ENCODE data around the gene TMEM184B. TPM values are rescaled to one million over a fixed set of nuclear protein-coding genes. Genes with fewer than 3 reads are reported as not detected.

Gene TMEM184B
- total RNA-seq, 1 donor from 2014 or later = 26.5 TPM

DNA sequence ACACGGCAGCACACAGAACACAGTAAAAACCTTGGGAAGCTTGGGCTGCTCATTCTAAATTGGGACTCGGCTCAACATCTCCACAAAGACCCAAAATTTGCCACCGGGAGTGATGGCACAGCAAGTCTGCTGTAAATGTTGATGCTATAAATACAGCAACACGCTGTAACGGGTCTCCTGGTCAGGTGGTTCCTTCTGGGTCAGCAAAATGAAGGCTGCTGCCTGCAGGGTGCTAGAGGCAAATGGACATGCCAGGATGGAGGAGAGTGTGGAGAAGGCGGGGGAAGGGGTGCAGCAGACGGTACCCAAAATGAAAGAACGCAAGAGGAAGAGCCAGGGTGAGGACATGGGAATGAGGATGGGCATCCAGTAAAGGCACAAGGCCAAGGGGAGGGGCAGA lies 40.6 kb downstream of the TMEM184B start:
- Histone ChIP-seq H3K36me3 (no peaks in the 10 kb centered on the region), H3K27ac (no peak overlapping the region), H3K4me3 (no peak overlapping the region), H3K9me3 (ENCODE audit: low read depth) (no peaks in the 10 kb centered on the region), H3K4me2 (no peak overlapping the region), H4K20me1 (ENCODE audit: low read depth) (peaks cover 3% of the 10 kb centered on the region), H3K27me3 (no peaks in the 10 kb centered on the region), H3F3A (ENCODE audit: low read depth) (no peaks in the 10 kb centered on the region), H3K9ac (no peak overlapping the region), H2AFZ (replicated peaks) (no peak overlapping the region), H3K4me1 (peaks cover 10% of the 10 kb centered on the region), H3K79me2 (ENCODE audit: low read depth) (no peaks in the 10 kb centered on the region)
- DNase-seq (ENCODE audit: low spot score) = no peak
- Mint-ChIP-seq H3K9me3 (no peaks in the 10 kb centered on the region), H3K27ac (no peak overlapping the region), H3K36me3 (peaks cover 30% of the 10 kb centered on the region), H3K27me3 (ENCODE audit: insufficient read depth, low read depth) (no peaks in the 10 kb centered on the region), H3K4me3 (no peak overlapping the region), H3K4me1 (peaks cover 7% of the 10 kb centered on the region)
- TF ChIP-seq EZH2 (IDR thresholded peaks at IDR 0.05) (no peak), CTCF (IDR thresholded peaks at IDR 0.05) (no peak), EZH2phosphoT487 (IDR thresholded peaks at IDR 0.05) (no peak)

DNA sequence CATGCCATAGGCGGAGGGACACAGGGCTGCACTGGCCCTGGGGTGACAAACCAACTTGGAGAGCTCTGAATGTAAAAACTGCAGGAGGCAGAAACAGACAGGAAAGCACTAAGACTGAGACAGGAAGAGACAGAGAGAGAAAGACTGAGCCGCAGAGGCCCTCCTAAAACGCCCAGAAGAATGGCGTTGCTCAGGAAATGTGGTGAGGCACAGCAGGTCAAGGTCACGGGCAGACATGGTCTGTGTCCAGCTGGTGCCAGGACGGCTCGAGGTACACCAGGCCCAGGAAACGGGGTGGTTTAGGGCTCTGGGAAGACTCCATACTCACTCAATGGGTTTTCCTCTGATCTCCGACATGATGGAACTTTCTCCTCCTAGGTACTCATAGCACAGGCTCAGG lies 41.9 kb downstream of the TMEM184B start:
- Histone ChIP-seq H3K4me2 (no peak overlapping the region), H3K4me3 (no peak overlapping the region), H3K36me3 (no peaks in the 10 kb centered on the region), H2AFZ (replicated peaks) (no peak overlapping the region), H3K27me3 (no peaks in the 10 kb centered on the region), H3K9ac (no peak overlapping the region), H3K79me2 (ENCODE audit: low read depth) (no peaks in the 10 kb centered on the region), H4K20me1 (ENCODE audit: low read depth) (peaks cover 3% of the 10 kb centered on the region), H3K9me3 (ENCODE audit: low read depth) (no peaks in the 10 kb centered on the region), H3F3A (ENCODE audit: low read depth) (no peaks in the 10 kb centered on the region), H3K27ac (no peak overlapping the region), H3K4me1 (peaks cover 10% of the 10 kb centered on the region)
- TF ChIP-seq EZH2 (IDR thresholded peaks at IDR 0.05) (no peak), EZH2phosphoT487 (IDR thresholded peaks at IDR 0.05) (no peak), CTCF (IDR thresholded peaks at IDR 0.05) (no peak)
- H3K36me3 Mint-ChIP-seq = peaks cover 26% of the 10 kb centered on the region
- peak overlapping the region; percentile 35 for H3K27ac Mint-ChIP-seq
- DNase-seq (ENCODE audit: low spot score) = no peak
- H3K27me3 Mint-ChIP-seq (ENCODE audit: insufficient read depth, low read depth) = no peaks in the 10 kb centered on the region
- H3K4me1 Mint-ChIP-seq = peaks cover 7% of the 10 kb centered on the region
- H3K4me3 Mint-ChIP-seq = no peak overlapping the region
- H3K9me3 Mint-ChIP-seq = no peaks in the 10 kb centered on the region

DNA sequence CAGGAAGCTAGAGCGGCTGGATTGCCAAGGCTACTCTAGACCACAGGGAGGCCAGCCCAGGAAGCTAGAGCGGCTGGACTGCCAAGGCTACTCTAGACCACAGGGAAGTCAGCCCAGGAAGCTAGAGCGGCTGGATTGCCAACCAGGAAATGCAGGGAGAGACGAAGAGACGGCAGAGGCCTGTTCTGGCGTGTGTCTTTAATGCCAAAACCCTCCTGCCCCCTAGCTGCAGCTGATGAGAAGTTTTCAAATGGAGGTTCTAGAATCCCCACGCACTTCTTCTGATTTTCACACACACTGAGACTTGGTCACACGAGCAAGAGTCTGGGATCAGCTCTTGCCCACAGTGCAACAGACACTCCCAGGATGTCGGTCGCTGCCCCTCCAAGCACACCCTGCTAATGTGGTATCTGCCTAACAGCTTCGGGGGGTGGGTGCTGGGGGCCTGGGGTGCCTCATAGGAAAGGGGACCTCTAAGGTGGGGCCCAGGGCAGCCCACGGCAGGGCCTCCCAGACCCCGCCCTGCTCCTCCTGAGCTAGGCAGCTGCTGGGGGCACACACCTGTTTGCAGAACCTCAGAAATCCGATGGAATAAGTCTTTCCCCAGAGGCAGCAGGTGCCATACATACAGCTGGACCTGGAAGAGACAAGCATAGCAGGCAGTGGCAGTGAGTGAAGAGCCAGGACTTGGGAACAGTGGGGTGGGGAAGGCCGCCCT lies 42.5 kb downstream of the TMEM184B start:
- Mint-ChIP-seq H3K36me3 (peaks cover 26% of the 10 kb centered on the region), H3K27me3 (ENCODE audit: insufficient read depth, low read depth) (no peaks in the 10 kb centered on the region), H3K9me3 (no peaks in the 10 kb centered on the region), H3K27ac (peak overlapping the region; percentile 35), H3K4me1 (peaks cover 4% of the 10 kb centered on the region), H3K4me3 (no peak overlapping the region)
- peaks cover 10% of the 10 kb centered on the region for H3K4me1 ChIP-seq
- H3K27ac ChIP-seq = no peak overlapping the region
- peaks cover 3% of the 10 kb centered on the region for H4K20me1 ChIP-seq (ENCODE audit: low read depth)
- TF ChIP-seq EZH2phosphoT487 (IDR thresholded peaks at IDR 0.05) = no peak
- peak; percentile 52 for TF ChIP-seq CTCF (IDR thresholded peaks at IDR 0.05)
- no peak for TF ChIP-seq EZH2 (IDR thresholded peaks at IDR 0.05)
- DNase-seq (ENCODE audit: low spot score) = peak; percentile 47
- no peaks in the 10 kb centered on the region for H3F3A ChIP-seq (ENCODE audit: low read depth)
- no peaks in the 10 kb centered on the region for H3K79me2 ChIP-seq (ENCODE audit: low read depth)
- no peak overlapping the region for H3K4me3 ChIP-seq
- no peaks in the 10 kb centered on the region for H3K27me3 ChIP-seq
- H3K36me3 ChIP-seq = no peaks in the 10 kb centered on the region
- no peak overlapping the region for H2AFZ ChIP-seq (replicated peaks)
- no peak overlapping the region for H3K9ac ChIP-seq
- H3K9me3 ChIP-seq (ENCODE audit: low read depth) = no peaks in the 10 kb centered on the region
- no peak overlapping the region for H3K4me2 ChIP-seq
